Cardiac fibroblast (primary cell): ENCODE results near the gene C14orf132.

Experiments
- DNase-seq, 2 donors: peaks; one replicate each; pipeline versions ENCODE4 v3.0.0 to v3.0.0-alpha.2; 2010; ENCODE audit warnings: low read depth in 2 of 2
- H3K4me3 ChIP-seq, 2 donors: replicated peaks in 1 of 2; 1 replicate in 1 of 2; 2 replicates in 1 of 2; pipeline ENCODE4 v1.5.1; 2011; ENCODE audit warnings: low read depth in 2 of 2, low read length in 2 of 2, mild to moderate bottlenecking in 2 of 2, moderate library complexity in 1 of 2
- CTCF ChIP-seq: IDR thresholded peaks from one replicate; pipeline ENCODE4 v1.5.1; 2011; ENCODE audit warnings: low read depth, mild to moderate bottlenecking, low read length, inconsistent platforms

C14orf132 gene

GRCh38 chr14:96091941-96092411 is 52.8 kb downstream of the C14orf132 start:
- H3K4me3 ChIP-seq: no peak overlapping the region
- TF ChIP-seq CTCF: no peak
- peak; percentile 61 to 71 for DNase-seq

GRCh38 chr14:96092936-96093335 is 53.8 kb downstream of the C14orf132 start:
- TF ChIP-seq CTCF: no peak

GRCh38 chr14:96094211-96094610 is 55.0 kb downstream of the C14orf132 start:
- no peak for DNase-seq
- no peak overlapping the region for H3K4me3 ChIP-seq
- TF ChIP-seq CTCF: no peak

More at GRCh38 chr14:96092936-96093335, 53.8 kb downstream of the C14orf132 start:
- no peak overlapping the region for H3K4me3 ChIP-seq
- peak in 1 of 2 donors; percentile 19 for DNase-seq

- DNase-seq: no peak
- TF ChIP-seq CTCF: no peak
Observed at GRCh38 chr14:96094656-96095055, 55.5 kb downstream of the C14orf132 start.

GRCh38 chr14:96095058-96095457 is 55.9 kb downstream of the C14orf132 start:
- no peak for TF ChIP-seq CTCF
- no peak for DNase-seq
- H3K4me3 ChIP-seq: no peak overlapping the region

More at GRCh38 chr14:96094656-96095055, 55.5 kb downstream of the C14orf132 start:
- H3K4me3 ChIP-seq: no peak overlapping the region

GRCh38 chr14:96095581-96096476 is 56.7 kb downstream of the C14orf132 start:
- TF ChIP-seq CTCF: no peak
- peak; percentile 70 to 84 for DNase-seq

More at GRCh38 chr14:96095581-96096476, 56.7 kb downstream of the C14orf132 start:
- no peak overlapping the region for H3K4me3 ChIP-seq
